Measurements from ENCODE around the gene NPIPB2.
"Not testable (repeated sequence)": the region's sequence is repeated elsewhere in the genome, so short reads cannot be mapped to it uniquely, and the experiment has no call there.

- not testable (repeated sequence) for TF ChIP-seq CTCF (IDR thresholded peaks at IDR 0.05; ENCODE audit: low read length); EZH2 (optimal IDR thresholded peaks at IDR 0.05; ENCODE audit: low read depth, low read length); EZH2phosphoT487 (IDR thresholded peaks at IDR 0.05; ENCODE audit: low read length)
Measured at GRCh38 chr16:11962978-11963377, 21.1 kb upstream of the NPIPB2 start.
